NT2/D1 (cell line): Measurements from ENCODE around the gene RPS14.

Experiments
- SUZ12 ChIP-seq: IDR thresholded peaks from 2 replicates; pipeline ENCODE4 v1.6.1; 2011; ENCODE audit not compliant: insufficient read length, insufficient read depth; ENCODE audit errors: extremely low read depth
- YY1 ChIP-seq: IDR thresholded peaks from 2 replicates; pipeline ENCODE4 v1.6.1; 2011; ENCODE audit not compliant: insufficient read length, insufficient read depth
- ZNF274 ChIP-seq: IDR thresholded peaks from 2 replicates; pipeline ENCODE4 v1.6.1; 2011; ENCODE audit warnings: mild to moderate bottlenecking, low read depth, low read length

DNA sequence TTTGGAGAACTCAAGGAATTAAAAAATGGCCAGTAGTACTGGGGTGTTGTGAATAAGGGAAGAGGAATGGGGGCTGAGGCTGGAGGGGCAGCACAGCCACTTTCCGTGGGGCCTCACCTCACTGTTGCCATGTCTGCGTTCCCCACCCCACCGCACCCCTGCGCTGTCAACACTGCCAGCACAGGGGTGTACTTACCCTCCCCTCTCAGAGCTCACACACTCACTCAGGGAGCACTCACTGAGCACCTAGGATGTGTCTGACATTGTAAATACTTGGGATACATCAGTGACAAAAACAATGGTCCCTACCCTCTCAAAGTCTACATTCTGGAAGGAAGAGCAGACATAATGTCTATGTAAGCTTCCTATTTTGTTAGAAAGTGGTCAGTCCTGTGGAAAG is 3.4 kb upstream of the RPS14 start:
- no peak for TF ChIP-seq ZNF274
- no peak for TF ChIP-seq YY1
- TF ChIP-seq SUZ12: no peak
